ENCODE results near the gene KPNA2.
A peak's percentile ranks its signal among the peaks of the same experiment; 100 is the strongest.
"Not testable (repeated sequence)": the region's sequence is repeated elsewhere in the genome, so short reads cannot be mapped to it uniquely, and the experiment has no call there.

KPNA2 gene

DNA sequence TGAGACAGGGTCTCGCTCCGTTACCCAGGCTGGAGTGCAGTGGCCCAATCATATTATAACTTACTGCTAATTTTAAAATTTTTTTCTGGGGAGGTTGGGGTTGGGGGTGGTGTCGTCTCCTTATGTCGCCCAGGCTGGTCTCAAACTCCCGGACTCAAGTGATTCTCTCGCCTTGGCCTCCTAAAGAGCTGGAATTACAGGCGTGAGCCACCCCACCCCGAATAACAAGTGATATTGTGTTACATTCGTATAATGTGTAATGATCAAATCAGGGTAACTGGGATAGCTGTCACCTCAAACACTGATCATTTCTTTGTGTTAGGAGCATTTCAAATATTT lies 16.2 kb upstream of the KPNA2 start:
- no peak overlapping the region for H2BK12ac ChIP-seq (ENCODE audit: low read length)
- no peak overlapping the region for H3K14ac ChIP-seq (ENCODE audit: low read length)
- H3K9me3 ChIP-seq (replicated peaks in 1 of 2; ENCODE audit: control insufficient read depth in 2 of 2, insufficient read depth in 1 of 2, low read depth in 1 of 2, low read length in 2 of 2) = no peaks in the 10 kb centered on the region
- no peaks in the 10 kb centered on the region for H3K79me1 ChIP-seq (ENCODE audit: low read depth, low read length)
- peak; percentile 23 for DNase-seq (ENCODE audit: low spot score)
- H3K9ac ChIP-seq (ENCODE audit: low read depth, low read length, poor library complexity) = no peak overlapping the region
- no peaks in the 10 kb centered on the region for H3K27me3 ChIP-seq (ENCODE audit: control insufficient read depth in 3 of 3, insufficient read depth in 3 of 3, low read depth in 1 of 3, low read length in 3 of 3)
- H2AK5ac ChIP-seq (ENCODE audit: low read depth, low read length) = no peak overlapping the region
- no peak overlapping the region for H2BK15ac ChIP-seq (ENCODE audit: low read length)
- no peak overlapping the region for H3K4me3 ChIP-seq (ENCODE audit: low read length in 2 of 2)
- H2BK120ac ChIP-seq (ENCODE audit: low read depth, low read length) = no peak overlapping the region
- no peak overlapping the region for H4K91ac ChIP-seq (ENCODE audit: low read depth, low read length, poor library complexity)
- no CpG with 5 or more reads among the region's 9 CpGs for WGBS, 2 donors (ENCODE audit: extremely low coverage in 2 of 2, insufficient read length in 2 of 2, insufficient replicate concordance in 1 of 2)
- H3K18ac ChIP-seq (ENCODE audit: low read length) = no peak overlapping the region
- no peak overlapping the region for H3K4ac ChIP-seq (ENCODE audit: low read length)
- no peak overlapping the region for H2AFZ ChIP-seq (ENCODE audit: low read length)
- H2BK5ac ChIP-seq (ENCODE audit: low read length) = no peak overlapping the region
- H4K8ac ChIP-seq (ENCODE audit: low read depth, low read length) = no peak overlapping the region
- no peak overlapping the region for H3K23ac ChIP-seq (ENCODE audit: low read depth, low read length, poor library complexity)
- no peaks in the 10 kb centered on the region for H3K36me3 ChIP-seq (replicated peaks in 1 of 2; ENCODE audit: control insufficient read depth in 2 of 2, insufficient read depth in 2 of 2, low read length in 2 of 2)
- no peaks in the 10 kb centered on the region for H3K4me1 ChIP-seq (ENCODE audit: control insufficient read depth in 2 of 2, insufficient read depth in 1 of 2, low read depth in 1 of 2, low read length in 2 of 2)
- H3K27ac ChIP-seq (replicated peaks; ENCODE audit: low read length) = no peak overlapping the region
- H3K4me2 ChIP-seq (ENCODE audit: insufficient read depth, low read length, poor library complexity, severe bottlenecking) = no peak overlapping the region

DNA sequence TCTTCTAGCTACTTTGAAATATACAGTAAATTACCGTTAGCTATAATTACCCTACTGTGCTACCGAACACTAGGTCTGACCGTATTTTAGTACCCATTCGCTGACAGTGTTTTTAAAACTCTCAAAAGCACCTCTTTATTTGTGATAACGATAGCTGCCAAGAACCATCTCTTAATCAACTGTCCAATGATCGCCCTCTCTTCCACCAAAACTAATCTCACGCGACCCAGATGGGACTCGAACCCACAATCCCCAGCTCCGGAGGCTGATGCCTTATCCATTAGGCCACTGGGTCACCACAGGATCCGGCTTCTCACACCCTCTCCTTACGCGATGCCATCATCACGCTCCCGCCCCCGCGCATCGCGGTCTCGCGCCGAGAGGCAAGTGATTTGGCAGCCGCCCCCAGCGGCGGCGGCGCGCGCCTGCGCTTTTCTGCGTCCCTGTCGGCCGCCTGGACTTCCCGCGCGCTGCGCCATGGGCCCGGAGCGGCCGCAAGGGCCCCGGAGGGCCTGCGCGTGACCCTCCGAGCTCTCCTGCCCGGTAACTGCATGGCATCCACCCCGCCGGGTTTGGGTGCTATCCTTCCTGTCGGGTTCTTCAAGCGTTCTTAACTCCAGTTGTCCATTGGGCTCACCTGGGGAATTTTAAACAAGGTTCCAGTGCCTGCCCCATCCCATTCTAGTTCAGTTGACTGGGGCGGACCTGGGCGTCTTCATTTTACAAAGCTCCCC lies 15.7 kb upstream of the KPNA2 start:
- H3K27ac ChIP-seq (replicated peaks; ENCODE audit: low read length) = peak overlapping the region; percentile 68
- no peak overlapping the region for H2BK12ac ChIP-seq (ENCODE audit: low read length)
- no peak overlapping the region for H2BK5ac ChIP-seq (ENCODE audit: low read length)
- H2AFZ ChIP-seq (ENCODE audit: low read length) = peak overlapping the region; percentile 89
- peak; percentile 98 for DNase-seq (ENCODE audit: low spot score)
- no peak overlapping the region for H3K23ac ChIP-seq (ENCODE audit: low read depth, low read length, poor library complexity)
- no peaks in the 10 kb centered on the region for H3K27me3 ChIP-seq (ENCODE audit: control insufficient read depth in 3 of 3, insufficient read depth in 3 of 3, low read depth in 1 of 3, low read length in 3 of 3)
- no peak overlapping the region for H2BK15ac ChIP-seq (ENCODE audit: low read length)
- H3K9me3 ChIP-seq (replicated peaks in 1 of 2; ENCODE audit: control insufficient read depth in 2 of 2, insufficient read depth in 1 of 2, low read depth in 1 of 2, low read length in 2 of 2) = no peaks in the 10 kb centered on the region
- H3K14ac ChIP-seq (ENCODE audit: low read length) = no peak overlapping the region
- no peak overlapping the region for H4K8ac ChIP-seq (ENCODE audit: low read depth, low read length)
- no peak overlapping the region for H2BK120ac ChIP-seq (ENCODE audit: low read depth, low read length)
- no peaks in the 10 kb centered on the region for H3K36me3 ChIP-seq (replicated peaks in 1 of 2; ENCODE audit: control insufficient read depth in 2 of 2, insufficient read depth in 2 of 2, low read length in 2 of 2)
- H3K4me3 ChIP-seq (ENCODE audit: low read length in 2 of 2) = peak overlapping the region; percentile 55 to 78
- H3K4ac ChIP-seq (ENCODE audit: low read length) = no peak overlapping the region
- peak overlapping the region; percentile 69 for H3K18ac ChIP-seq (ENCODE audit: low read length)
- no peaks in the 10 kb centered on the region for H3K4me1 ChIP-seq (ENCODE audit: control insufficient read depth in 2 of 2, insufficient read depth in 1 of 2, low read depth in 1 of 2, low read length in 2 of 2)
- peak overlapping the region; percentile 77 for H3K4me2 ChIP-seq (ENCODE audit: insufficient read depth, low read length, poor library complexity, severe bottlenecking)
- H2AK5ac ChIP-seq (ENCODE audit: low read depth, low read length) = no peak overlapping the region
- H3K79me1 ChIP-seq (ENCODE audit: low read depth, low read length) = no peaks in the 10 kb centered on the region
- no peak overlapping the region for H3K9ac ChIP-seq (ENCODE audit: low read depth, low read length, poor library complexity)
- no peak overlapping the region for H4K91ac ChIP-seq (ENCODE audit: low read depth, low read length, poor library complexity)
- WGBS, 2 donors (ENCODE audit: extremely low coverage in 2 of 2, insufficient read length in 2 of 2, insufficient replicate concordance in 1 of 2) = no CpG with 5 or more reads among the region's 51 CpGs

DNA sequence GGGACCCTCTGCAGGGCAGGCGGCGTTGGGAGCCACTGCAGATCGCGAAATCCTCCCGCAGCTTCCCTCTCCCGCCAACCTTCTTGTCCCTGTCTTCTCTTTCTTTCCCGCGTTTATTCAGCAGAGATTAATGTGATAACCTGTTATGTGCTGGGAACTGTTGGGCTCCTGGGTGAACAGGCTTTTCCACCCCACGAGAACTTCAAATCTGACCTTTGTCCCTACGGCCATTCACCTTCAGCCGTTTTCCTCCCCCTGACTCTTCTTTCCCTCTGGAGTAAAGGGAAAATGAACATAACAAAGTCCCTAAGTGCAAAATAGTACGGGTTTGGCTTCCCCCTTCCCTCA lies 15.2 kb upstream of the KPNA2 start:
- no peaks in the 10 kb centered on the region for H3K36me3 ChIP-seq (replicated peaks in 1 of 2; ENCODE audit: control insufficient read depth in 2 of 2, insufficient read depth in 2 of 2, low read length in 2 of 2)
- no peak for DNase-seq (ENCODE audit: low spot score)
- peak overlapping the region; percentile 69 for H3K18ac ChIP-seq (ENCODE audit: low read length)
- H3K4me2 ChIP-seq (ENCODE audit: insufficient read depth, low read length, poor library complexity, severe bottlenecking) = peak overlapping the region; percentile 77
- no peak overlapping the region for H3K9ac ChIP-seq (ENCODE audit: low read depth, low read length, poor library complexity)
- H4K91ac ChIP-seq (ENCODE audit: low read depth, low read length, poor library complexity) = no peak overlapping the region
- peak overlapping the region; percentile 55 to 78 for H3K4me3 ChIP-seq (ENCODE audit: low read length in 2 of 2)
- no peak overlapping the region for H3K4ac ChIP-seq (ENCODE audit: low read length)
- H3K9me3 ChIP-seq (replicated peaks in 1 of 2; ENCODE audit: control insufficient read depth in 2 of 2, insufficient read depth in 1 of 2, low read depth in 1 of 2, low read length in 2 of 2) = no peaks in the 10 kb centered on the region
- no peak overlapping the region for H4K8ac ChIP-seq (ENCODE audit: low read depth, low read length)
- no peaks in the 10 kb centered on the region for H3K27me3 ChIP-seq (ENCODE audit: control insufficient read depth in 3 of 3, insufficient read depth in 3 of 3, low read depth in 1 of 3, low read length in 3 of 3)
- H2AK5ac ChIP-seq (ENCODE audit: low read depth, low read length) = no peak overlapping the region
- no CpG with 5 or more reads among the region's 12 CpGs for WGBS, 2 donors (ENCODE audit: extremely low coverage in 2 of 2, insufficient read length in 2 of 2, insufficient replicate concordance in 1 of 2)
- H3K4me1 ChIP-seq (ENCODE audit: control insufficient read depth in 2 of 2, insufficient read depth in 1 of 2, low read depth in 1 of 2, low read length in 2 of 2) = no peaks in the 10 kb centered on the region
- peak overlapping the region; percentile 89 for H2AFZ ChIP-seq (ENCODE audit: low read length)
- no peak overlapping the region for H2BK120ac ChIP-seq (ENCODE audit: low read depth, low read length)
- no peak overlapping the region for H2BK12ac ChIP-seq (ENCODE audit: low read length)
- peak overlapping the region; percentile 68 for H3K27ac ChIP-seq (replicated peaks; ENCODE audit: low read length)
- no peak overlapping the region for H3K23ac ChIP-seq (ENCODE audit: low read depth, low read length, poor library complexity)
- no peak overlapping the region for H2BK15ac ChIP-seq (ENCODE audit: low read length)
- no peaks in the 10 kb centered on the region for H3K79me1 ChIP-seq (ENCODE audit: low read depth, low read length)
- no peak overlapping the region for H2BK5ac ChIP-seq (ENCODE audit: low read length)
- H3K14ac ChIP-seq (ENCODE audit: low read length) = no peak overlapping the region

DNA sequence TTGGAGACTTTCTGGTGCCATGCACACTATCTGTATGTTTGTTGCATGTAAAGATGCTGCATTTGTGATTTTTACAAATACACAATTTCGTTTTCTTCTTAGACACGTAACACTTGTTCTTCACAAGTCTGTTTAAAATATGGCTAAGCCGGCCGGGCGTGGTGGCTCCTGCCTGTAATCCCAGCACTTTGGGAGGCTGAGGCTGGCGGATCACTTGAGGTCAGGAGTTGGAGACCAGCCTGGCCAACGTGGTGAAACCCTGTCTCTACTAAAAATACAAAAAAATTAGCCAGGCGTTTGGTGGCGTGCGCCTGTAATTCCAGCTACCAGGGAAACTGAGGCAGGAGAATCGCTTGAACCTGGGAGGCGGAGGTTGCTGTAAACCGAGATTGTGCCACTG lies 14.7 kb upstream of the KPNA2 start:
- H3K27me3 ChIP-seq (ENCODE audit: control insufficient read depth in 3 of 3, insufficient read depth in 3 of 3, low read depth in 1 of 3, low read length in 3 of 3); H3K9ac ChIP-seq (ENCODE audit: low read depth, low read length, poor library complexity); H3K36me3 ChIP-seq (replicated peaks in 1 of 2; ENCODE audit: control insufficient read depth in 2 of 2, insufficient read depth in 2 of 2, low read length in 2 of 2); H3K79me1 ChIP-seq (ENCODE audit: low read depth, low read length); H4K8ac ChIP-seq (ENCODE audit: low read depth, low read length); H3K14ac ChIP-seq (ENCODE audit: low read length); H2AK5ac ChIP-seq (ENCODE audit: low read depth, low read length); H3K4me1 ChIP-seq (ENCODE audit: control insufficient read depth in 2 of 2, insufficient read depth in 1 of 2, low read depth in 1 of 2, low read length in 2 of 2); H3K4ac ChIP-seq (ENCODE audit: low read length); H2BK12ac ChIP-seq (ENCODE audit: low read length); H3K23ac ChIP-seq (ENCODE audit: low read depth, low read length, poor library complexity); DNase-seq (ENCODE audit: low spot score); H4K91ac ChIP-seq (ENCODE audit: low read depth, low read length, poor library complexity); H2BK15ac ChIP-seq (ENCODE audit: low read length); H3K27ac ChIP-seq (replicated peaks; ENCODE audit: low read length); H2BK120ac ChIP-seq (ENCODE audit: low read depth, low read length); H3K18ac ChIP-seq (ENCODE audit: low read length); H2BK5ac ChIP-seq (ENCODE audit: low read length); H3K9me3 ChIP-seq (replicated peaks in 1 of 2; ENCODE audit: control insufficient read depth in 2 of 2, insufficient read depth in 1 of 2, low read depth in 1 of 2, low read length in 2 of 2): not testable (repeated sequence)
- Histone ChIP-seq H3K4me3 (ENCODE audit: low read length in 2 of 2) (peak overlapping the region in 1 of 2 donors; percentile 55), H2AFZ (ENCODE audit: low read length) (peak overlapping the region; percentile 89), H3K4me2 (ENCODE audit: insufficient read depth, low read length, poor library complexity, severe bottlenecking) (peak overlapping the region; percentile 77)
- no CpG with 5 or more reads among the region's 13 CpGs for WGBS, 2 donors (ENCODE audit: extremely low coverage in 2 of 2, insufficient read length in 2 of 2, insufficient replicate concordance in 1 of 2)

Data from neuronal stem cell (in vitro differentiated cells).